Measurements from ENCODE around the gene ADRM1.

DNA sequence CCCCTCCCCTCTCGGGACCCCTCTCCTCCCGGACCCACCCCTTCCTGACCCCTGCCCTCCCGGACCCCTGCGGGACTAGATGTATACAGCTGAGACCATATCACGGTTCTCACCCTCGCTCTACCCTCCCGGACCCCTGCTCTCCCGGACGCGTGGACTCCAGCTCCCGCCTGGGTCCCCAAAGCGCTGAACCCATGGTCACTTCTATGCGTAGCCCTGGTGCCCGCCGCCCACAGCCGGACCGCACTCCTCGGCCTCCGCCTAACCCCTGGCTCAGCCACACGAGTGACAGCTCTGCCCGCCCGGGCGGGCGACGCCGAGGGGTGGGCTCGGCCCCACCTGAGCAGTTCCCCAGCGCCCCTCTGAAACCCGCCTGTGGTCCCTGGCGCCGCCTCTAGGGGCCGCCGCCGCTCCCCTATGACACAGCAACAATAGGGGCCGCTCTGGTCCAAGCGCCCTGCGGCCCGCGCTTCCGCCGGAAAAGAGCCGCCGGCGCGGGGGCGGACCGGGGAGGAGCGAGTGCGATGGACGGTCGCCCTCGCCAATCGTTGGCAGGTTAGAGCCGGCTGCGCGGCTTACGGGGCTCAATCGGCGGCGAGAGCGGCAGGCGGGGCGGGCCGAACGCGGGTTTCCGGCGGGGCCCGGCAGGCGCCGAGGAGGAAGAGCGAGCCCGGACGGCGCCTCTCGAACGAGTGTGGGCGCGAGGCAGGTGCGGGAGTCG is at the start of gene ADRM1:
- TF ChIP-seq, protein P1, sequence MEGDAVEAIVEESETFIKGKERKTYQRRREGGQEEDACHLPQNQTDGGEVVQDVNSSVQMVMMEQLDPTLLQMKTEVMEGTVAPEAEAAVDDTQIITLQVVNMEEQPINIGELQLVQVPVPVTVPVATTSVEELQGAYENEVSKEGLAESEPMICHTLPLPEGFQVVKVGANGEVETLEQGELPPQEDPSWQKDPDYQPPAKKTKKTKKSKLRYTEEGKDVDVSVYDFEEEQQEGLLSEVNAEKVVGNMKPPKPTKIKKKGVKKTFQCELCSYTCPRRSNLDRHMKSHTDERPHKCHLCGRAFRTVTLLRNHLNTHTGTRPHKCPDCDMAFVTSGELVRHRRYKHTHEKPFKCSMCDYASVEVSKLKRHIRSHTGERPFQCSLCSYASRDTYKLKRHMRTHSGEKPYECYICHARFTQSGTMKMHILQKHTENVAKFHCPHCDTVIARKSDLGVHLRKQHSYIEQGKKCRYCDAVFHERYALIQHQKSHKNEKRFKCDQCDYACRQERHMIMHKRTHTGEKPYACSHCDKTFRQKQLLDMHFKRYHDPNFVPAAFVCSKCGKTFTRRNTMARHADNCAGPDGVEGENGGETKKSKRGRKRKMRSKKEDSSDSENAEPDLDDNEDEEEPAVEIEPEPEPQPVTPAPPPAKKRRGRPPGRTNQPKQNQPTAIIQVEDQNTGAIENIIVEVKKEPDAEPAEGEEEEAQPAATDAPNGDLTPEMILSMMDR (IDR thresholded peaks at IDR 0.05; ENCODE audit: low read length): peak; percentile 90
- TF ChIP-seq EZH2 (IDR thresholded peaks at IDR 0.05; ENCODE audit: borderline replicate concordance, low read length): no peak
